CD4-positive, alpha-beta T cell treated with Interleukin-4 for 1 hour (primary cell): ENCODE data around the gene SRP19.
"Not testable (repeated sequence)": the region's sequence is repeated elsewhere in the genome, so short reads cannot be mapped to it uniquely, and the experiment has no call there.

Source experiments
- DNase-seq, 2 donors: peaks; one replicate each; pipeline ENCODE4 v3.0.0-alpha.2; 2020 to 2022

Gene SRP19

GRCh38 chr5:112860929-112861637 is at the start of gene SRP19:
SRP19 (plus strand) TSS chr5:112861287; CDS start chr5:112861377, 90 bp downstream.
- peak; percentile 93 to 94 for DNase-seq

DNA sequence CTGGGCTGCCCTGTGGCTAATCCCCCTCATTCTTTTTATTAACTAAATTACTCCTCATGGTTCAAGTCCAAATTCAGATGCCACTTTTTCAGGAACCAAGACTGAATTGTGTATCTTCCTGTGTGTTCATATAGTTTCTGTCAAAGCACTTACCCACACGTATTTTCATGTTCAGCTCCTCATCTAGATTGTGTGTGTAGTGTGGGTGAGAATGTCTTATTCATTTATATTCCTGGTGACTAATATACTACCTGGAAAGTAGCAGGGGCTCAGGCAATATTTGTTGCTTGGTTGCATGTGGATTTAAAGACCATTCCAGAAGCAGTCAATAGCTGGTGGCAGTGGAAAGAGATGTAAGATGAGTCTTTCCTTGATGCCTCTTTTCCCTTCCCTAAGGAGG is 48.5 kb upstream of the SRP19 start:
- no peak for DNase-seq

- no peak for DNase-seq
Observed at GRCh38 chr5:112820246-112820645, 40.8 kb upstream of the SRP19 start.

GRCh38 chr5:112822456-112822855 is 38.6 kb upstream of the SRP19 start:
- DNase-seq: no peak

GRCh38 chr5:112823181-112823580 is 37.9 kb upstream of the SRP19 start:
- no peak for DNase-seq

DNA sequence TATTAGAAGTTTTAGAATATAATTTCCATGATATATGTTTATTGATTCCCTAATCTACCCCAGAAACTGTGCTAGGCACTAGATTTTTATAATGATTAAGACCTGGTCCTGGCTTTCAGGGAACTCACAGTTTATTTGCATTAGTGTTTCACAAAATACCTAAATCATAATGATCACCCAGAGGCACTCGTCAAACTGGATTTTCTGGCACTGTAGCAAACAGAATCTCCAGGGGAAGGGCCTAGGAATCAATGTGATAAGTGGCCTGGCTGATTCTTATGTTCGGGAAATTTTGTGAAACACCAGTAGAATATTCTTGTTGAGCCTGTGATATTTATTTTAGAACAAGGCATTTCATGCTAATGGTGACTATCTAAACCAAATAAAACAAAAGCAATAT is 37.4 kb upstream of the SRP19 start:
- DNase-seq: no peak

- DNase-seq: no peak
Observed at GRCh38 chr5:112824197-112824596, 36.9 kb upstream of the SRP19 start.

- no peak for DNase-seq
Observed at GRCh38 chr5:112830378-112830777, 30.7 kb upstream of the SRP19 start.

- no peak for DNase-seq
Observed at GRCh38 chr5:112833971-112834370, 27.1 kb upstream of the SRP19 start.

DNA sequence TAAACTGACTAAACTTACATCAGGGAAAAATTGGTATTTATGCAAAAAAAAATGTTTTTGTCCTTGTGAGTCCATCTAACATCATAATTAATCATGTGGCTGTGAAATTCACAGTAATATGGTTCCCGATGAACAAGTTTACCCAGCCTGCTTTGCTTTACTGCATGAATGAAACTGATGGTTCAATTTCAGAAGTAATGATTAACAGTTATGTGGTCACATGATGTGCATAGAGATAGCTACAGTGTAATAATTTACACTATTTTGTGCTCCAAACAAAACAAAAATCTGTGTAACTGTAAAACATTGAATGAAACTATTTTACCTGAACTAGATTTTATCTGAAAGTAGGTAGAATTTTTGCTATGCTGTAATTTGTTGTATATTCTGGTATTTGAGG is 16.6 kb upstream of the SRP19 start:
- no peak for DNase-seq

DNA sequence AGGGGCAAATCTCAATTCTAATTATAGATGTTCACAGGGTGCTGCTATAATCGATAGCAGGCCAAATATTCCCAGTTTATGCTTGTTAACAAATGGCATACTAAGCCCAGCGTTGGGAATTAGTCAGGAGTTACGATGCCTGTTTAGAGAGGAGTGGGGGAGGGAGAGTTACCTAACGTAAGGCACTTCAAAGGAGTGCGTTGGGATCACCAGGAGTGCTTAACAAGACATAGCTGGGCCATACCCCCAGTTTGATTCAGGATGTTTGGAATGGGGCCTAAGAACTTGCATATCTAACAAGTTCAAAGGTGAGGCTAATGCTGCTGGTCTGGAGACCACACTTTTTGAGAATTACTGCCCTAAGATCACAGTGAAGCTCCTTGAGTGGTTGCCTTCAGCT is 14.5 kb upstream of the SRP19 start:
- DNase-seq: no peak

DNA sequence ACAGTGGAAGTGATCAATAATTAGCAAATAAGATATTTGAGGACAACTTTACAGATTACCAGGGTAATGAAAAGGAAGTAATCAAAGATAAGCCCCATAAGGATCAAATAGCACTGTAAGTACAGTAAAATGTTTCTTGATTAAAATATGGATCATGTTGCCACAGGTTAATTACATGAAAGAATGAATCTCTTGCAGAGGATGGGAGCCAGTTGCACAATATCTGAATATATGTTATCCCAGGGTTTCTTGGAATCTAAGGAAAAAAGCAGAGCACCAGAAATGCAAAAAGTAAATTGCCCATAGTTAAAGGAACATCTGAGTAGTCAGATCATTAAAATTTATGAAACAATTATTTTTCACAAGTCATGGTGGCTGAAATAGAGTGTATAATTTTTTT is 13.8 kb upstream of the SRP19 start:
- DNase-seq: no peak

- DNase-seq: peak in 1 of 2 donors; percentile 67
Observed at GRCh38 chr5:112848116-112848811, 12.8 kb upstream of the SRP19 start.

DNA sequence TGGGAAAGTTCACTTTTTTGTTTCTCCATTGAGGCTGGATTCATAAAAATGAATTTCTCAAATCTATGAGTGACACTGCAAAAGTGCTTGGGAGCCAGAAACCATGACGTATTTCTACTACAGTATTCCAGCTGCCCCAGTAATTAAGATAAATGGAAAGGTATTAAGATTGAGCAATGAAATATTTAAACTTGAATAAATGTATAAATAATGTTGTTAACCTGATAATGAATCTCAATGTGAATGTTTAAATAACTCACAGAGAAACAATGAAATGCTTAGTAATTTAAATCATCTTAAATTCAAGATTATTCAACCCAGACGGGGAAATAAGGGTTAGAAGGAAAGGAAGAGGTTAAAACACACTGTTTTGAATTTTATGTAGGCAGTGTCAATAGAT is 11.2 kb upstream of the SRP19 start:
- no peak for DNase-seq

- DNase-seq: no peak
Observed at GRCh38 chr5:112854651-112855050, 6.4 kb upstream of the SRP19 start.

DNA sequence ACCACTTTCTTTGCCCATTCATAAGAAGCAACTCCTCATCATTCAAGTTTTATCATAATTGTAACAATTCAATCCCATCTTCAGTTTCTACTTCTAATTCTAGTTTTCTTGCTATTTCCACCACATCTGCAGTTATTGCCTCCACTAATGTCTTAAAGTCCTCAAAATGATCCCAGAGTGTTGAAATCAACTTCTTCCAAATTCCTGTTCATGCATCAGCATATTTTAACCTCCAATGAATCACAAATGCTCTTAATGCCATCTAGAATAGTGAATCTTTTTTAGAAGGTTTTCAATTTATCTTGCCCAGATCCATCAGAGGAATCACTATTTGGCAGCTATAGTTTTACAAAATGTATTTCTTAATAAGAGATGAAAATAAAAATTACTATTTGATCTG is 3.2 kb upstream of the SRP19 start:
- DNase-seq: no peak

- DNase-seq: not testable (repeated sequence)
Observed at GRCh38 chr5:112860571-112860928, 537 bp upstream of the SRP19 start.

GRCh38 chr5:112861638-112861985 is 525 bp downstream of the SRP19 start:
- DNase-seq: no peak

DNA sequence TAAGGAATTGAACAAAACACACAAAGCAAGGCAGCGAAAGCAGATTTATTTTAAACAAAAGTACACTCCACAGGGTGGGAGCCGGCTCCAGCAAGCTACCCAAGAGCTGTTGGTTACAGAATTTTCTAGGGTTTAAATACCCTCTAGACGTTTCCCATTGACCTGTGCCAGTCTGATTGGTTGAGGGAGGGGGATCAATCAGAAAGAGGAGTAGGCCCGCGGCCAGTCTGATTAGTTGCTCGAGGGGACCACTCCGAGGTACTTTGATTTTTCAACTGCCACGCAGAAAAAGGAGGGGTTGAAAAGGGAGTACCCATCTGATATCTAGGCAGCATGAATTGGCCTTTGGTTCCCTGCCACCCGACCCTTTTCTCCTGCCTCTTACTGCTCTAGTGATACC is 998 bp downstream of the SRP19 start:
- no peak for DNase-seq

DNA sequence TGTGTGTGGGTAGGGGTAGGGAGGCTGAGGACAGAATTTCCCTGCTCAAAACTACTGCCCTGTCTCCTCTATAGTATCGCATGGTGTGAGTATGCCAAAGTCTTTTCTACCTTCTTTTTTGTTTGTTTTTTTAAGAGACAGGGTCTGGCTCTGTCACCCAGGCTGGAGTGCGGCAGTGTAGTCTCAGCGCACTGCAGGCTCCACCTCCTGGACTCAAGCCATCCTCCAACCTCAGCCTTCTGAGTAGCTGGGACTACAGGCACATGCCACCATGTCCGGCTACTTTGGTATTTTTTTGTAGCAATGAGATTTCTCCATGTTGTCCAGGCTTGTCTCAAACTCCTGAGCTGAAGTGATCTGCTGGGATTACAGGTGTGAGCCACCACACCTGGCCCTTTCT is 2.5 kb downstream of the SRP19 start:
- no peak for DNase-seq

GRCh38 chr5:112865128-112865527 is 4.0 kb downstream of the SRP19 start:
- DNase-seq: no peak

GRCh38 chr5:112866739-112867138 is 5.7 kb downstream of the SRP19 start:
- no peak for DNase-seq

GRCh38 chr5:112867411-112867810 is 6.3 kb downstream of the SRP19 start:
- no peak for DNase-seq

DNA sequence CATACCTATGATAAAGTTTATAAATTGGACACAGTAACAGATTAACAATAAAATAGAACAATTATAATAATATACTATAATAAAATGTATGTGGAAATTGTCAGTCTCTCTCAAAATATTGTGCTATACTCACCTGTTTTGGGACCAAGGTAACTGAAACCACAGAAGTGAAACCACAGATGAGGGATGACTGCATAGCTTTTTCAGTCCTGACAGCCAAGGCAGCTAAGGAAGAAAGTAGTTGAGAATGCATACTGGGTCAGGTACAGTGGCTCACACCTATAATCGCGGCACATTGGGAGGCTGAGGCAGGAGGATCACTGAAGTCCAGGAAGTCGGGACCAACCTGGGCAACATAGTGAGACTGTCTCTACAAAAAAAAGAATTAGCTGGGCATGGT is 8.9 kb downstream of the SRP19 start:
- peak in 1 of 2 donors; percentile 37 for DNase-seq

- no peak for DNase-seq
Observed at GRCh38 chr5:112870966-112871365, 9.9 kb downstream of the SRP19 start.
